GM12891 (cell line): Measurements from ENCODE around the gene CSF1R.

Experiments
- POLR2A ChIP-seq: IDR thresholded peaks from 2 replicates; pipeline ENCODE4 v1.6.1; 2011; ENCODE audit warnings: low read depth, low read length, control low read depth
- POLR2AphosphoS5 ChIP-seq: IDR thresholded peaks from 2 replicates; pipeline ENCODE4 v1.6.1; 2011; ENCODE audit warnings: low read depth, low read length, control low read depth
- SPI1 ChIP-seq: IDR thresholded peaks from 2 replicates; pipeline ENCODE4 v1.6.1; 2011; ENCODE audit warnings: low read depth, low read length, control low read depth
- TAF1 ChIP-seq: IDR thresholded peaks from 2 replicates; pipeline ENCODE4 v1.6.1; 2011; ENCODE audit warnings: low read depth, low read length, control low read depth

DNA sequence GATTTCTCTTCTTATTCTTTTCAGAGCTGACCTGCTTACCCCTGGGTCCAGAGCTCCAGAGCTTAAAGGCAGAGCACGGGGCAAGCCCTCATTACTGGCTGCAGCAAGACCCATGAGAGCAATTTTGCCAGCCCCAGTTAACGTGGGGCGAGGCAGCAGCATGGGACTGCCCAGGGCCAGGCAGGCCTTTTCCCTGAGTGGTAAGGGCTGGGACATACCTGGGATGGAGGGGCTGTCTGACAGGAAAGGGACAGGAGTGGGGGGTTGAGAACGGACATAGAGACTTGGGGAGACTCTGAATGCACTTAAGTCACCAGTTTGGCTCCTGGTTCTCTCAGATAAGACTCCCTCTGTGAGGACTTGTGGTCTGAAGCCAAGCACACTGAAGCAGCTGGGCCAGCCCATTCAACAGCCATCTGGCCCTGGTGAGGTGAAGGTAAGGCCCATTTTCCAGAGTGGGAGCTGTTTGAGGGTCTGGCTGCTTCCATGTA lies 59.6 kb downstream of the CSF1R start:
- TF ChIP-seq POLR2A (no peak), SPI1 (no peak), POLR2AphosphoS5 (no peak), TAF1 (no peak)
